ENCODE measurements around the gene MCF2L2.
"Not testable (repeated sequence)": the region's sequence is repeated elsewhere in the genome, so short reads cannot be mapped to it uniquely, and the experiment has no call there.

Gene MCF2L2

GRCh38 chr3:183392186-183393034, 36.0 kb downstream of the MCF2L2 start:
- DNase-seq, result no peak

GRCh38 chr3:183391460-183391859, 37.0 kb downstream of the MCF2L2 start:
- no peak for DNase-seq

- DNase-seq, result no peak
Observed at GRCh38 chr3:183390844-183391243, 37.6 kb downstream of the MCF2L2 start.

- DNase-seq, result no peak
Observed at GRCh38 chr3:183388213-183388895, 40.1 kb downstream of the MCF2L2 start.

GRCh38 chr3:183387797-183388196, 40.6 kb downstream of the MCF2L2 start:
- no peak for DNase-seq

- DNase-seq, result no peak
Observed at GRCh38 chr3:183386651-183387050, 41.8 kb downstream of the MCF2L2 start.

- DNase-seq, result peak; percentile 62
Observed at GRCh38 chr3:183385698-183386613, 42.5 kb downstream of the MCF2L2 start.

GRCh38 chr3:183381673-183382072, 46.7 kb downstream of the MCF2L2 start:
- no peak for DNase-seq

GRCh38 chr3:183381179-183381578, 47.2 kb downstream of the MCF2L2 start:
- DNase-seq, result no peak

- DNase-seq, result no peak
Observed at GRCh38 chr3:183378951-183379350, 49.5 kb downstream of the MCF2L2 start.

GRCh38 chr3:183378545-183378944, 49.9 kb downstream of the MCF2L2 start:
- DNase-seq, result no peak

- no peak for DNase-seq
Observed at GRCh38 chr3:183378008-183378407, 50.4 kb downstream of the MCF2L2 start.

- DNase-seq, result no peak
Observed at GRCh38 chr3:183377307-183377959, 51.0 kb downstream of the MCF2L2 start.

GRCh38 chr3:183375787-183376186, 52.6 kb downstream of the MCF2L2 start:
- DNase-seq, result no peak

- no peak for DNase-seq
Observed at GRCh38 chr3:183375337-183375736, 53.1 kb downstream of the MCF2L2 start.

- no peak for DNase-seq
Observed at GRCh38 chr3:183372911-183373310, 55.5 kb downstream of the MCF2L2 start.

- not testable (repeated sequence) for DNase-seq
Observed at GRCh38 chr3:183371600-183371968, 56.8 kb downstream of the MCF2L2 start.

GRCh38 chr3:183370391-183370790, 58.0 kb downstream of the MCF2L2 start:
- no peak for DNase-seq

GRCh38 chr3:183369627-183370026, 58.8 kb downstream of the MCF2L2 start:
- DNase-seq, result no peak

- DNase-seq, result no peak
Observed at GRCh38 chr3:183369117-183369516, 59.3 kb downstream of the MCF2L2 start.

GRCh38 chr3:183360971-183361624, 67.3 kb downstream of the MCF2L2 start:
- DNase-seq, result no peak

- no peak for DNase-seq
Observed at GRCh38 chr3:183359036-183359435, 69.4 kb downstream of the MCF2L2 start.
